GM12878 (cell line): ENCODE measurements around the gene CYB5D1. TPM values are rescaled to one million over a fixed set of nuclear protein-coding genes. Genes with fewer than 3 reads are reported as not detected.

Source experiments
- ATAC-seq: fragments of 200-7000 bp; cut with Tn5 transposase; 3 replicates; pipeline ENCODE4 v1.9.1; 2020; ENCODE audit warnings: mild to moderate bottlenecking, moderate library complexity
- BruUV-seq: library from RNA; stranded (reverse); fragments of 400-500 nt; replicated peaks from 2 replicates; lab custom pipeline; 2021; lab: Mats Ljungman, UMichigan
- CTCF ChIA-PET: fragments of 300-600 bp; sonication (Branson Sonifier 250); formaldehyde crosslinking; extraction: SDS; loops from one replicate; lab custom pipeline; 2021; ENCODE audit warnings: inconsistent platforms; lab: Yijun Ruan, JAX
- POLR2A ChIA-PET: fragments of 350-600 bp; formaldehyde crosslinking; extraction: SDS; loops from one replicate; lab custom pipeline; 2021; ENCODE audit warnings: inconsistent platforms; lab: Charles Lee
- RAD21 ChIA-PET: fragments of 300-600 bp; sonication (Branson Sonifier 250); formaldehyde crosslinking; loops from one replicate; lab custom pipeline; 2023; ENCODE audit warnings: antibody characterized with exemption; ENCODE audit not compliant: unreplicated experiment; lab: Charles Lee
- SMC1A ChIA-PET: fragments of 300-600 bp; sonication (Branson Sonifier 250); formaldehyde crosslinking; loops from one replicate; lab custom pipeline; 2023; ENCODE audit not compliant: unreplicated experiment, uncharacterized antibody; lab: Charles Lee
- DNase-seq: peaks from one replicate; pipeline ENCODE4 v3.0.0-alpha.2; 2011; ENCODE audit warnings: low read depth, low spot score
- FAIRE-seq: peaks from 3 replicates; lab custom pipeline; 2011; peaks lifted over from hg19 to GRCh38; lab: Jason Lieb, UNC
- H2AFZ ChIP-seq: 2 replicates; pipeline ENCODE4 v1.6.0; 2011; ENCODE audit warnings: low read depth, low read length, control low read depth; ENCODE audit not compliant: control insufficient read depth
- H3K27ac ChIP-seq: 2 replicates; pipeline ENCODE4 v1.5.1; 2011; ENCODE audit warnings: control low read depth; ENCODE audit not compliant: control insufficient read depth, insufficient read depth
- H3K27me3 ChIP-seq, 2 experiments: replicated peaks in 1 of 2; 2 replicates each; pipeline versions ENCODE4 v1.6.0 to v1.6.1; 2011; ENCODE audit warnings: low read length in 1 of 2; ENCODE audit not compliant: control insufficient read depth in 2 of 2, insufficient read depth in 2 of 2
- H3K36me3 ChIP-seq, 2 experiments: 2 replicates each; pipeline ENCODE4 v1.5.1; 2011; ENCODE audit warnings: low read length in 1 of 2; ENCODE audit not compliant: control insufficient read depth in 2 of 2, insufficient read depth in 2 of 2
- H3K4me1 ChIP-seq: 2 replicates; pipeline ENCODE4 v1.6.1; 2011; ENCODE audit warnings: mild to moderate bottlenecking, low read length, moderate library complexity, mixed read lengths; ENCODE audit not compliant: control insufficient read depth, insufficient read depth
- H3K4me2 ChIP-seq: 2 replicates; pipeline ENCODE4 v1.6.0; 2011; ENCODE audit warnings: control low read depth; ENCODE audit not compliant: control insufficient read depth, insufficient read depth
- H3K4me3 ChIP-seq: fragments of 200-600 bp; sonication (generic); 2 replicates; pipeline ENCODE4 v1.5.1; 2016
- H3K79me2 ChIP-seq: 2 replicates; pipeline ENCODE4 v1.6.0; 2011; ENCODE audit warnings: low read length; ENCODE audit not compliant: control insufficient read depth, insufficient read depth
- H3K9ac ChIP-seq: 2 replicates; pipeline ENCODE4 v1.8.0; 2011; ENCODE audit warnings: low read length, control low read depth, mixed read lengths; ENCODE audit not compliant: control insufficient read depth, insufficient read depth
- H3K9me3 ChIP-seq: replicated peaks from 3 replicates; pipeline ENCODE4 v1.5.1; 2011; ENCODE audit warnings: mild to moderate bottlenecking, low read length; ENCODE audit not compliant: control insufficient read depth, insufficient read depth
- H4K20me1 ChIP-seq: 2 replicates; pipeline ENCODE4 v1.6.0; 2011; ENCODE audit not compliant: control insufficient read depth, insufficient read depth
- CBFB ChIP-seq: IDR thresholded peaks from 2 replicates; pipeline ENCODE4 v1.6.1; 2016; ENCODE audit warnings: antibody characterized with exemption, low read depth
- ESRRA ChIP-seq: IDR thresholded peaks from 2 replicates; pipeline ENCODE4 v1.6.1; 2012; ENCODE audit warnings: mild to moderate bottlenecking, low read length, improper control_type of control experiment
- IKZF1 ChIP-seq: fragments of 450-650 bp; conservative IDR thresholded peaks from 2 replicates; pipeline ENCODE4 v1.6.1; 2017; ENCODE audit warnings: antibody characterized with exemption, mild to moderate bottlenecking
- MEF2B ChIP-seq: fragments of 450-650 bp; IDR thresholded peaks from 2 replicates; pipeline ENCODE4 v1.6.1; 2018; ENCODE audit warnings: mild to moderate bottlenecking, moderate library complexity; ENCODE audit not compliant: partially characterized antibody, poor library complexity, severe bottlenecking
- POLR2AphosphoS2 ChIP-seq: IDR thresholded peaks from 2 replicates; pipeline ENCODE4 v1.6.1; 2011; ENCODE audit warnings: low read depth, mild to moderate bottlenecking, low read length, improper control_type of control experiment, moderate library complexity
- SMAD1 ChIP-seq: fragments of 450-650 bp; IDR thresholded peaks from 2 replicates; pipeline ENCODE4 v1.6.1; 2018; ENCODE audit warnings: mild to moderate bottlenecking, low read depth; ENCODE audit not compliant: partially characterized antibody
- ZNF207 ChIP-seq: fragments of 450-650 bp; IDR thresholded peaks from 2 replicates; pipeline ENCODE4 v1.6.1; 2014; ENCODE audit warnings: antibody characterized with exemption, mild to moderate bottlenecking, borderline replicate concordance
- WGBS: methylation state at CpG from one replicate; pipeline ENCODE4 v1.1.6; 2016; ENCODE audit warnings: low lambda C conversion rate; ENCODE audit not compliant: insufficient replicate concordance, insufficient coverage; ENCODE audit errors: missing lambda C conversion rate; 5-methylcytosine and 5-hydroxymethylcytosine counted together
- in situ Hi-C: fragments of 300-500 bp; cut with MboI; formaldehyde crosslinking; loops from 9 replicates; pipeline ENCODE4 v1.14.3; 2018; ENCODE audit warnings: mixed read lengths
- intact Hi-C: fragments of 100-400 bp; cut with micrococcal nuclease; formaldehyde crosslinking; loops from one replicate; pipeline ENCODE4 v1.14.2; 2022; ENCODE audit not compliant: unreplicated experiment
- polyA plus RNA-seq, 11 experiments: library from polyadenylated mRNA; depleted of rRNA in 4 of 11; unstranded in 6 of 11; stranded (reverse) in 5 of 11; fragments of >200 nt; fragmentation: Nextera tagmentation in 4 of 11; fragmentation: Illumina TruSeq in 1 of 11; extraction: Ambion mirVana in 4 of 11; extraction: Trizol in 1 of 11; gene quantifications; 1 replicate in 1 of 11; 2 replicates in 10 of 11; pipeline versions ENCODE4 v1.2.1 to v1.2.3, GENCODE V29; 2011 to 2016; ENCODE audit warnings: inconsistent platforms in 2 of 11, missing spikeins in 2 of 11, low read depth in 1 of 11
- total RNA-seq, 4 experiments: library from RNA; depleted of rRNA in 3 of 4; stranded (reverse); fragments of >200 nt in 3 of 4; fragmentation: Illumina TruSeq in 1 of 4; extraction: Trizol in 1 of 4; gene quantifications; 2 replicates each; pipeline versions ENCODE4 v1.2.1 to v1.2.3, GENCODE V29; 2013 to 2021
- TF ChIP-seq, protein P1 (sequence below): fragments of 450-650 bp; IDR thresholded peaks from 2 replicates; pipeline ENCODE4 v1.6.1; 2016; ENCODE audit warnings: mild to moderate bottlenecking
- TF ChIP-seq, protein P2 (sequence below): fragments of 450-650 bp; formaldehyde crosslinking; IDR thresholded peaks from 2 replicates; pipeline ENCODE4 v1.4.0; 2020; ENCODE audit warnings: mild to moderate bottlenecking, moderate library complexity
- TF ChIP-seq, protein P3 (sequence below): fragments of 450-650 bp; IDR thresholded peaks from 2 replicates; pipeline ENCODE4 v1.6.1; 2018; ENCODE audit warnings: mild to moderate bottlenecking, low read depth, moderate library complexity; ENCODE audit not compliant: partially characterized antibody
- TF ChIP-seq, protein P4 (sequence below), 3 experiments: IDR thresholded peaks in 2 of 3; conservative IDR thresholded peaks in 1 of 3; 2 replicates each; pipeline ENCODE4 v1.5.1; 2011; ENCODE audit warnings: low read depth in 3 of 3, low read length in 3 of 3, mild to moderate bottlenecking in 3 of 3, control low read depth in 2 of 3, moderate library complexity in 2 of 3, inconsistent platforms in 1 of 3, mixed read lengths in 1 of 3; ENCODE audit not compliant: control insufficient read depth in 2 of 3, insufficient read depth in 1 of 3; ENCODE audit errors: extremely low read depth in 1 of 3

The CYB5D1 gene
- total and polyA plus RNA-seq, 10 of the 15 experiments (the other 5 are each of a cell fraction or from before 2014, with no cell fraction given): 1.6 to 8.7 (median 6.4) TPM

DNA sequence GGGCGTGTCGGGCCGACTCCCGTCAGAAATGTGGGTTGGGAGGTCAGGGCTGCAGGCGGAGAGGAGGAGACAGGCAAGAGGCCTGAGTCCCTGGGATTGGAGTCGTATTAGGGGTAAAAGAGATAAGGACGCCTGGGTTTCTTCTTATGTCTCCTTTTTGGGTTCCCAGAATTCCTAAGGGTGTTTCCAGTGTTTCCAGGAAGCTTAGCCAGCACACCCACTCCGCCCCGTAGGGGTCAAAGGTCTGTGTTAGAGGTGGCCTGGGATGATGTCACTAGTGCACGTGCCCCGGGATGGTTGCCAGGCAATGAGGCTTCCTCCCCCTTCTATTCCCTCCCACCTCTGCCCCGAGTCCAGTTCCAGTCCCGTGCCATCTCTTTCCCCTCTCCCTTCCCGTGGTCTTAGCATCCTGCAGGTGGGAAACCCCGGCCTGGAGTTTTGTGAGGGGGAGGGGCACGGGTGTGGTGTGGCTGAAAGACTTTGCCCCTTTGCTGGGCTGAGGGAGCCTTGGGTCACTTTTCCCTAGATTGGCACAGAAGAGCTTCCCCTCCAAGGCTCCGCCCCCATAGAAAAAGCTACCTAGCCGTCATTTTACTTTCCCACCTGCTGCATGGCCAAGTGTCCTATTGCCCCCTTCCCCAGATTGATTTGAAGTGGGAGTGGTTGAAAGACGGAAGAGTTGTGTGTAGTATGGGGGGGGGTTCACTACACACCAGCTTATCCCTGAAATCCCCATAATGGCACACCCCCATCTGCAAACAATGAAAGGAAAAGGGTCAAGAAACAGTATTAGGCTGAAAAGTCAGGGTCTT is 21.0 kb upstream of the CYB5D1 start:
- Histone ChIP-seq H3K4me3 (peak overlapping the region; percentile 100), H3K27ac (peak overlapping the region; percentile 76), H2AFZ (no peak overlapping the region; the same call in 1 of the 2 replicates), H4K20me1 (no peaks in the 10 kb centered on the region; the same call in 1 of the 2 replicates), H3K4me1 (peaks cover 30% of the 10 kb centered on the region), H3K9ac (peak overlapping the region; percentile 81), H3K79me2 (peaks cover 42% of the 10 kb centered on the region), H3K36me3 (peaks cover 0 to 5% of the 10 kb centered on the region in 2 experiments; a peak in 1 of 4 replicates), H3K27me3 (no peaks in the 10 kb centered on the region), H3K9me3 (no peaks in the 10 kb centered on the region), H3K4me2 (peak overlapping the region; percentile 98)
- in situ Hi-C loops (no loop called here), intact Hi-C loops (no loop called here)
- peak; percentile 20 for ATAC-seq
- RAD21 ChIA-PET: interaction anchor here (1.2 to 5.4 kb wide), 7 partner anchors 14 to 153 kb away, joined by 3 to 44 read pairs (median 4); partner anchors contain the start of genes CNTROB, CYB5D1, NAA38 and TMEM88
- SMC1A ChIA-PET: interaction anchor here (0.9 to 3.3 kb wide), 5 partner anchors 8 to 20 kb away, joined by 3 to 22 read pairs (median 5); partner anchors contain the start of genes CYB5D1 and NAA38
- under 1% methylated on average over 19 of the region's 19 CpGs for WGBS
- POLR2A ChIA-PET: interaction anchor here (0.7 to 4.9 kb wide), 8 partner anchors 7 to 292 kb away, joined by 3 to 49 read pairs (median 4); partner anchors contain the start of genes CNTROB, CYB5D1, NAA38 and TP53
- peak; percentile 73 for DNase-seq
- peak; percentile 75 for FAIRE-seq
- CTCF ChIA-PET: interaction anchor here (0.8 to 5.9 kb wide), 8 partner anchors 9 to 154 kb away, joined by 3 to 57 read pairs (median 6); partner anchors contain the start of genes CYB5D1, NAA38, TRAPPC1 and WRAP53
- BruUV-seq: no TSS peak
- TF ChIP-seq SMAD1: no peak
- TF ChIP-seq IKZF1: peak; percentile 93
- TF ChIP-seq ESRRA: peak; percentile 18; the same call in 1 of the 2 replicates
- TF ChIP-seq, protein P1, sequence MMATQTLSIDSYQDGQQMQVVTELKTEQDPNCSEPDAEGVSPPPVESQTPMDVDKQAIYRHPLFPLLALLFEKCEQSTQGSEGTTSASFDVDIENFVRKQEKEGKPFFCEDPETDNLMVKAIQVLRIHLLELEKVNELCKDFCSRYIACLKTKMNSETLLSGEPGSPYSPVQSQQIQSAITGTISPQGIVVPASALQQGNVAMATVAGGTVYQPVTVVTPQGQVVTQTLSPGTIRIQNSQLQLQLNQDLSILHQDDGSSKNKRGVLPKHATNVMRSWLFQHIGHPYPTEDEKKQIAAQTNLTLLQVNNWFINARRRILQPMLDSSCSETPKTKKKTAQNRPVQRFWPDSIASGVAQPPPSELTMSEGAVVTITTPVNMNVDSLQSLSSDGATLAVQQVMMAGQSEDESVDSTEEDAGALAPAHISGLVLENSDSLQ: no peak; the same call in 1 of the 2 replicates
- TF ChIP-seq CBFB: peak; percentile 88
- TF ChIP-seq POLR2AphosphoS2: no peak
- TF ChIP-seq MEF2B: no peak
- TF ChIP-seq, protein P2, sequence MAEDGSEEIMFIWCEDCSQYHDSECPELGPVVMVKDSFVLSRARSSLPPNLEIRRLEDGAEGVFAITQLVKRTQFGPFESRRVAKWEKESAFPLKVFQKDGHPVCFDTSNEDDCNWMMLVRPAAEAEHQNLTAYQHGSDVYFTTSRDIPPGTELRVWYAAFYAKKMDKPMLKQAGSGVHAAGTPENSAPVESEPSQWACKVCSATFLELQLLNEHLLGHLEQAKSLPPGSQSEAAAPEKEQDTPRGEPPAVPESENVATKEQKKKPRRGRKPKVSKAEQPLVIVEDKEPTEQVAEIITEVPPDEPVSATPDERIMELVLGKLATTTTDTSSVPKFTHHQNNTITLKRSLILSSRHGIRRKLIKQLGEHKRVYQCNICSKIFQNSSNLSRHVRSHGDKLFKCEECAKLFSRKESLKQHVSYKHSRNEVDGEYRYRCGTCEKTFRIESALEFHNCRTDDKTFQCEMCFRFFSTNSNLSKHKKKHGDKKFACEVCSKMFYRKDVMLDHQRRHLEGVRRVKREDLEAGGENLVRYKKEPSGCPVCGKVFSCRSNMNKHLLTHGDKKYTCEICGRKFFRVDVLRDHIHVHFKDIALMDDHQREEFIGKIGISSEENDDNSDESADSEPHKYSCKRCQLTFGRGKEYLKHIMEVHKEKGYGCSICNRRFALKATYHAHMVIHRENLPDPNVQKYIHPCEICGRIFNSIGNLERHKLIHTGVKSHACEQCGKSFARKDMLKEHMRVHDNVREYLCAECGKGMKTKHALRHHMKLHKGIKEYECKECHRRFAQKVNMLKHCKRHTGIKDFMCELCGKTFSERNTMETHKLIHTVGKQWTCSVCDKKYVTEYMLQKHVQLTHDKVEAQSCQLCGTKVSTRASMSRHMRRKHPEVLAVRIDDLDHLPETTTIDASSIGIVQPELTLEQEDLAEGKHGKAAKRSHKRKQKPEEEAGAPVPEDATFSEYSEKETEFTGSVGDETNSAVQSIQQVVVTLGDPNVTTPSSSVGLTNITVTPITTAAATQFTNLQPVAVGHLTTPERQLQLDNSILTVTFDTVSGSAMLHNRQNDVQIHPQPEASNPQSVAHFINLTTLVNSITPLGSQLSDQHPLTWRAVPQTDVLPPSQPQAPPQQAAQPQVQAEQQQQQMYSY: no peak
- TF ChIP-seq, protein P3, sequence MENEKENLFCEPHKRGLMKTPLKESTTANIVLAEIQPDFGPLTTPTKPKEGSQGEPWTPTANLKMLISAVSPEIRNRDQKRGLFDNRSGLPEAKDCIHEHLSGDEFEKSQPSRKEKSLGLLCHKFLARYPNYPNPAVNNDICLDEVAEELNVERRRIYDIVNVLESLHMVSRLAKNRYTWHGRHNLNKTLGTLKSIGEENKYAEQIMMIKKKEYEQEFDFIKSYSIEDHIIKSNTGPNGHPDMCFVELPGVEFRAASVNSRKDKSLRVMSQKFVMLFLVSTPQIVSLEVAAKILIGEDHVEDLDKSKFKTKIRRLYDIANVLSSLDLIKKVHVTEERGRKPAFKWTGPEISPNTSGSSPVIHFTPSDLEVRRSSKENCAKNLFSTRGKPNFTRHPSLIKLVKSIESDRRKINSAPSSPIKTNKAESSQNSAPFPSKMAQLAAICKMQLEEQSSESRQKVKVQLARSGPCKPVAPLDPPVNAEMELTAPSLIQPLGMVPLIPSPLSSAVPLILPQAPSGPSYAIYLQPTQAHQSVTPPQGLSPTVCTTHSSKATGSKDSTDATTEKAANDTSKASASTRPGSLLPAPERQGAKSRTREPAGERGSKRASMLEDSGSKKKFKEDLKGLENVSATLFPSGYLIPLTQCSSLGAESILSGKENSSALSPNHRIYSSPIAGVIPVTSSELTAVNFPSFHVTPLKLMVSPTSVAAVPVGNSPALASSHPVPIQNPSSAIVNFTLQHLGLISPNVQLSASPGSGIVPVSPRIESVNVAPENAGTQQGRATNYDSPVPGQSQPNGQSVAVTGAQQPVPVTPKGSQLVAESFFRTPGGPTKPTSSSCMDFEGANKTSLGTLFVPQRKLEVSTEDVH: no peak
- TF ChIP-seq, protein P4, sequence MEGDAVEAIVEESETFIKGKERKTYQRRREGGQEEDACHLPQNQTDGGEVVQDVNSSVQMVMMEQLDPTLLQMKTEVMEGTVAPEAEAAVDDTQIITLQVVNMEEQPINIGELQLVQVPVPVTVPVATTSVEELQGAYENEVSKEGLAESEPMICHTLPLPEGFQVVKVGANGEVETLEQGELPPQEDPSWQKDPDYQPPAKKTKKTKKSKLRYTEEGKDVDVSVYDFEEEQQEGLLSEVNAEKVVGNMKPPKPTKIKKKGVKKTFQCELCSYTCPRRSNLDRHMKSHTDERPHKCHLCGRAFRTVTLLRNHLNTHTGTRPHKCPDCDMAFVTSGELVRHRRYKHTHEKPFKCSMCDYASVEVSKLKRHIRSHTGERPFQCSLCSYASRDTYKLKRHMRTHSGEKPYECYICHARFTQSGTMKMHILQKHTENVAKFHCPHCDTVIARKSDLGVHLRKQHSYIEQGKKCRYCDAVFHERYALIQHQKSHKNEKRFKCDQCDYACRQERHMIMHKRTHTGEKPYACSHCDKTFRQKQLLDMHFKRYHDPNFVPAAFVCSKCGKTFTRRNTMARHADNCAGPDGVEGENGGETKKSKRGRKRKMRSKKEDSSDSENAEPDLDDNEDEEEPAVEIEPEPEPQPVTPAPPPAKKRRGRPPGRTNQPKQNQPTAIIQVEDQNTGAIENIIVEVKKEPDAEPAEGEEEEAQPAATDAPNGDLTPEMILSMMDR (IDR thresholded peaks at IDR 0.05 in 2 of 3, conservative IDR thresholded peaks at IDR 0.05 in 1 of 3; ENCODE audit: control insufficient read depth in 2 of 3, extremely low read depth in 1 of 3, insufficient read depth in 1 of 3, low read depth in 3 of 3, low read length in 3 of 3): no peak
- peak; percentile 61 for TF ChIP-seq ZNF207
